ENCODE data around the gene LPP. TPM values are rescaled to one million over a fixed set of nuclear protein-coding genes. Genes with fewer than 3 reads are reported as not detected.

Gene LPP
- polyA plus RNA-seq, 3 donors = 14.1 to 23.2 (median 15.3) TPM

GRCh38 chr3:188881954-188882641 is 728.1 kb downstream of the LPP start:
- H2AFZ ChIP-seq (ENCODE audit: insufficient read depth, low read depth, low read length, poor library complexity, severe bottlenecking) = no peak overlapping the region
- DNase-seq = no peak
- H3K4me1 Mint-ChIP-seq = peaks cover 5% of the 10 kb centered on the region
- peaks cover 2 to 4% of the 10 kb centered on the region in 2 donors for H3K4me1 ChIP-seq (ENCODE audit: control insufficient read depth in 1 of 2, insufficient read depth in 2 of 2, low read length in 2 of 2)
- peaks cover 0 to 4% (median 4%) of the 10 kb centered on the region in 7 donors for H3K9me3 Mint-ChIP-seq
- H3K36me3 ChIP-seq (replicated peaks in 1 of 2; ENCODE audit: control insufficient read depth in 1 of 2, insufficient read depth in 2 of 2, low read length in 2 of 2) = peaks cover 0 to 12% of the 10 kb centered on the region in 2 donors
- no peak overlapping the region for H3K27ac Mint-ChIP-seq
- no peak overlapping the region for H3K4me3 ChIP-seq (replicated peaks in 1 of 3; ENCODE audit: low read depth in 2 of 3, low read length in 3 of 3)
- no peaks in the 10 kb centered on the region for H3K27me3 Mint-ChIP-seq (ENCODE audit: low read depth in 3 of 3)
- no peak for TF ChIP-seq CTCF (IDR thresholded peaks at IDR 0.05)
- no peak overlapping the region for H3K4me3 Mint-ChIP-seq
- no peak overlapping the region for H3K9ac ChIP-seq (ENCODE audit: insufficient read depth, low read length, poor library complexity, severe bottlenecking)
- no peaks in the 10 kb centered on the region for H3K79me2 ChIP-seq (ENCODE audit: insufficient read depth, low read length)
- intact Hi-C loops (cut with micrococcal nuclease) = no loop called here
- H3K36me3 Mint-ChIP-seq = peaks cover 27 to 42% of the 10 kb centered on the region in 2 donors
- no peak overlapping the region for H3K4me2 ChIP-seq (replicated peaks; ENCODE audit: extremely low read depth, low read length, poor library complexity, severe bottlenecking)
- H4K20me1 ChIP-seq (ENCODE audit: insufficient read depth, low read length) = no peaks in the 10 kb centered on the region
- H3K9me3 ChIP-seq (replicated peaks in 1 of 2; ENCODE audit: control insufficient read depth in 1 of 2, insufficient read depth in 1 of 2, low read length in 2 of 2) = no peaks in the 10 kb centered on the region
- H3K27ac ChIP-seq (ENCODE audit: low read depth in 1 of 2, low read length in 2 of 2) = no peak overlapping the region
- no peaks in the 10 kb centered on the region for H3K27me3 ChIP-seq (ENCODE audit: control insufficient read depth in 2 of 2, insufficient read depth in 2 of 2, low read length in 2 of 2)

GRCh38 chr3:188884299-188885043 is 730.5 kb downstream of the LPP start:
- Histone ChIP-seq H3K27ac (ENCODE audit: low read depth in 1 of 2, low read length in 2 of 2) (no peak overlapping the region), H2AFZ (ENCODE audit: insufficient read depth, low read depth, low read length, poor library complexity, severe bottlenecking) (no peak overlapping the region), H3K4me1 (ENCODE audit: control insufficient read depth in 1 of 2, insufficient read depth in 2 of 2, low read length in 2 of 2) (peaks cover 7 to 15% of the 10 kb centered on the region in 2 donors), H3K9ac (ENCODE audit: insufficient read depth, low read length, poor library complexity, severe bottlenecking) (no peak overlapping the region), H3K36me3 (replicated peaks in 1 of 2; ENCODE audit: control insufficient read depth in 1 of 2, insufficient read depth in 2 of 2, low read length in 2 of 2) (peaks cover 0 to 12% of the 10 kb centered on the region in 2 donors), H3K79me2 (ENCODE audit: insufficient read depth, low read length) (no peaks in the 10 kb centered on the region), H3K27me3 (ENCODE audit: control insufficient read depth in 2 of 2, insufficient read depth in 2 of 2, low read length in 2 of 2) (no peaks in the 10 kb centered on the region), H3K9me3 (replicated peaks in 1 of 2; ENCODE audit: control insufficient read depth in 1 of 2, insufficient read depth in 1 of 2, low read length in 2 of 2) (no peaks in the 10 kb centered on the region), H4K20me1 (ENCODE audit: insufficient read depth, low read length) (no peaks in the 10 kb centered on the region), H3K4me3 (replicated peaks in 1 of 3; ENCODE audit: low read depth in 2 of 3, low read length in 3 of 3) (no peak overlapping the region), H3K4me2 (replicated peaks; ENCODE audit: extremely low read depth, low read length, poor library complexity, severe bottlenecking) (no peak overlapping the region)
- intact Hi-C loops (cut with micrococcal nuclease) = no loop called here
- Mint-ChIP-seq H3K4me3 (no peak overlapping the region), H3K27me3 (ENCODE audit: low read depth in 3 of 3) (no peaks in the 10 kb centered on the region), H3K9me3 (peaks cover 0 to 8% (median 4%) of the 10 kb centered on the region in 7 donors), H3K4me1 (peaks cover 16% of the 10 kb centered on the region), H3K36me3 (peaks cover 26 to 41% of the 10 kb centered on the region in 2 donors), H3K27ac (no peak overlapping the region)
- no peak for DNase-seq
- 88% methylated on average over 3 of the region's 11 CpGs for WGBS (ENCODE audit: insufficient coverage)
- TF ChIP-seq CTCF (IDR thresholded peaks at IDR 0.05) = no peak

Measured in CD14-positive monocyte (primary cell).